Kidney epithelial cell (primary cell): Measurements from ENCODE around the gene FLG2. TPM values are rescaled to one million over a fixed set of nuclear protein-coding genes. Genes with fewer than 3 reads are reported as not detected.
"Not testable (repeated sequence)": the region's sequence is repeated elsewhere in the genome, so short reads cannot be mapped to it uniquely, and the experiment has no call there.

Source experiments
- DNase-seq: peaks from one replicate; pipeline ENCODE4 v3.0.0-alpha.2; 2010; ENCODE audit warnings: low read depth
- H3K27me3 ChIP-seq: 2 replicates; pipeline ENCODE4 v1.6.0; 2011; ENCODE audit warnings: low read length; ENCODE audit not compliant: control insufficient read depth, insufficient read depth
- H3K36me3 ChIP-seq: 2 replicates; pipeline ENCODE4 v1.5.1; 2011; ENCODE audit warnings: low read length; ENCODE audit not compliant: control insufficient read depth, insufficient read depth
- H3K4me3 ChIP-seq: 2 replicates; pipeline ENCODE4 v1.5.1; 2011; ENCODE audit warnings: low read depth, mild to moderate bottlenecking, control low read depth, low read length
- CTCF ChIP-seq: IDR thresholded peaks from 2 replicates; pipeline ENCODE4 v1.5.1; 2011; ENCODE audit warnings: mild to moderate bottlenecking, moderate library complexity, low read length, control low read depth, inconsistent platforms; ENCODE audit not compliant: insufficient read depth, poor library complexity, severe bottlenecking
- total RNA-seq: library from RNA; depleted of rRNA; stranded (reverse); fragments of >200 nt; gene quantifications from 2 replicates; pipeline ENCODE4 v1.2.3, GENCODE V29; 2015

Gene FLG2
- total RNA-seq, 1 donor from 2014 or later = not detected

- no peak for DNase-seq
- Histone ChIP-seq H3K27me3 (no peaks in the 10 kb centered on the region), H3K4me3 (no peak overlapping the region), H3K36me3 (no peaks in the 10 kb centered on the region)
- no peak for TF ChIP-seq CTCF
These were observed 16.8 kb downstream of the FLG2 start for GRCh38 chr1:152343006-152343405.

DNA sequence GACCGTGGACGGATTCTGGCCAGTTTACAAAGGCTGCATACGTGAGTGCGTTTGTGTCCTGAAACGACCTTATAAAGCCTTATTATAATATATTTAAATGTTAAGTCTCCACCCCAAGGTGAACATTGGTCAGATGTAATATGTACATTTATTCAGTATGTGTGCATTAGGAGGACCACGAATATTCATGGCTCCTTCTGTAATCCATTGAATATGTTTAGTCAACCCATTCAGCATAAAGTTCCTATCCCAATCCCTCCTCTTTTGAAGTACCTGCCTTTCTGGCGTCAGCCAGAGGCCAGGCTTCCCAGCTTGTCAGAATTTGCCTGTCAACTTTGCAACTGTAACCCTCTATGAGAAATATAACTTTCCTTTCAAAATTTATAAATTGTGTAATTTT is 24.4 kb downstream of the FLG2 start:
- no peaks in the 10 kb centered on the region for H3K36me3 ChIP-seq
- TF ChIP-seq CTCF = no peak
- DNase-seq = no peak
- no peaks in the 10 kb centered on the region for H3K27me3 ChIP-seq
- no peak overlapping the region for H3K4me3 ChIP-seq

GRCh38 chr1:152328801-152329391 is 30.9 kb downstream of the FLG2 start:
- H3K27me3 ChIP-seq = no peaks in the 10 kb centered on the region
- peak; percentile 67 for DNase-seq
- no peak for TF ChIP-seq CTCF
- H3K36me3 ChIP-seq = no peaks in the 10 kb centered on the region
- no peak overlapping the region for H3K4me3 ChIP-seq

DNA sequence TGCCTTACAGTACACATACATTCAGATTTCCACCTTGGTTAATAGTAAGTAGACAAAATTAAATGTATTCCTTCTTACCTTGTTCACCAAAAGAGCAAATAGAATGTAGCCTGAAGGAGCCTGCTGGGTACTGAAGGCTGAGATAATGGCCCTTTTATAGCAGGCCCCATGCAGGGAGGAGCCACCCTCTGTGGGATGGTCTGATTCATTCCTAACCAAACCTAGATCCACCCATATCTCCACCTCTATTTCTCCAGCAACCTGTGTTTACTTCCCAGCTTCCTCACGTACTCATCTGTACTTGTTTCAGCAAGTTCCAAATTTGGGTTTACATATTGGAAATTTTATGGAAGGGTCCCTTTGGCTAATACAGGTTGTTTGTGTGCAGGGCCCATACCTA is 34.7 kb downstream of the FLG2 start, which contains the start of gene FLG:
TSS of gene FLG (minus strand) at position 129 of the 400 bp plus-strand sequence. CDS start 9,783 bp downstream, outside the sequence.
- Histone ChIP-seq H3K4me3 (peak within 1 kb of the TSS; percentile 36), H3K36me3 (no peaks in the 10 kb centered on the region), H3K27me3 (no peaks in the 10 kb centered on the region)
- DNase-seq = no peak
- TF ChIP-seq CTCF = no peak

DNA sequence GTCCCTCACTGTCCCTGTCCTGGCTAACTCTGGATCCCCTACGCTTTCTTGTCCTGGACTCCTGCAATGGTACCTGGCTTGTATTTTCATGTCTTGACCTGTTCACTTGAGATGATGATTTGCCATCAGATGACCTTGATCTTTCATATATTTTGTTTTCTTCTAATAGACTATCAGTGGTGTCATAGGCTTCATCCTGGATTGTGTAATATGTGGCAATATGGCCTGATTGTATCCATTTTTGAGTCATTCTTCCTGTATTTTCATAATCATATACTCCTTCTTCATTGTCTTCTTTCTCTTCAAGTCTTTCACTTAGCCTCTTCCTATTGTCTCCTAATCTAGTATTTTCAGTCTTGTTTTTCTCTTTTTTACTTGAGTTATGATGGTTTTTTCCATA is 45.8 kb downstream of the FLG2 start:
- no peak for TF ChIP-seq CTCF
- no peak for DNase-seq
- Histone ChIP-seq H3K36me3 (peaks cover 2% of the 10 kb centered on the region), H3K27me3 (no peaks in the 10 kb centered on the region), H3K4me3 (no peak overlapping the region)

- Histone ChIP-seq H3K27me3 (no peaks in the 10 kb centered on the region), H3K4me3 (no peak overlapping the region), H3K36me3 (peaks cover 3% of the 10 kb centered on the region)
- DNase-seq = no peak
- TF ChIP-seq CTCF = no peak
These were observed 46.4 kb downstream of the FLG2 start for GRCh38 chr1:152313319-152313801.

GRCh38 chr1:152312169-152312568 is 47.6 kb downstream of the FLG2 start:
- not testable (repeated sequence) for H3K36me3 ChIP-seq, H3K27me3 ChIP-seq, H3K4me3 ChIP-seq, DNase-seq
